ENCODE data around the gene PRM1.

The PRM1 gene

DNA sequence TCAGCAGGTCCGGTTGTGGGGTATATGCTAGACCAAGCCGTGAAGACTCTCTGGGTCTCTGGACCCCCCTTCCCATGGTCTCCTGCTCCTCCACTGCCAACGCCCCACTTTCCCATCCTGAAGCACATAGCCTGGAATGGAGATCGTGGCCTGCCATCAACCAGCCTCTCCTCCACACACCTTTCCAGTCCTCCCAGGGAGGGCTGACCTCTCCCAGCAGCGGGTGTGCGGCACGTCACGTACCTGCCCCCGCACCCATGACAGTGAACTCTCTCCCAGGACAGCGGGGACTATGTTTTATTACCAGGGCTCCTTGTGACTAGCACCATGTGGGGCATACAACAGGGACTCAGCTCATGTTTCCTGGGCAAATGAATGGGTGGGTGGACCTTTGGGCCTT, 9.5 kb downstream of the PRM1 start:
- no peak for TF ChIP-seq CTCF (IDR thresholded peaks at IDR 0.05; ENCODE audit: low read depth, low read length, missing control alignments)
- no peak for DNase-seq (ENCODE audit: low read depth)
- H3K4me3 ChIP-seq (ENCODE audit: low read depth, low read length), result no peak overlapping the region

DNA sequence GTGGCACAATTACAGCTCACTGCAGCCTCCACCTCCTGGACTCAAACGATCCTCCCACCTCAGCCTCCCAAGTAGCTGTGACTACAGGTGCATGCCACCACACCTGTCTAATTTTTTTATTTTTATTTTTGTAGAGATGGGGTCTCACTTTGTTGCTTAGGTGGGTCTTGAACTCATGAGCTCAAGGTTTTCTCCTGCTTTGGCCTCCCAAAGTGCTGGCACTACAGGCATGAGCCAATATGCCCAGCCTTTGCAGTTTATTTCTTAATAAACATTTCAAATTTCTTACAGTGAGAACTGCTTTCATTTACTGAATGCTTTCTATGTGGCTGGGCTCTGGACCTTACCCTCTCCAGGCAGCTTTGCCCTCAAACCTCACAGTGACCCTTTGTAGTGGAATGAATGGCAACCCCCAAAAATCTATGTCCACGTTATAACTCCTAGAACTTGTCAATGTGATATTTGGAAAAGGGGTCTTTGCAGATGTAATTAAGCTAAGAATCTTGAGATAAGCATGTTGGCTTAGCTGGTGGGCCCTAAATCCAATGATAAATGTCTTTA, 10.4 kb downstream of the PRM1 start:
- no peak for TF ChIP-seq CTCF (IDR thresholded peaks at IDR 0.05; ENCODE audit: low read depth, low read length, missing control alignments)
- H3K4me3 ChIP-seq (ENCODE audit: low read depth, low read length), result no peak overlapping the region
- no peak for DNase-seq (ENCODE audit: low read depth)

DNA sequence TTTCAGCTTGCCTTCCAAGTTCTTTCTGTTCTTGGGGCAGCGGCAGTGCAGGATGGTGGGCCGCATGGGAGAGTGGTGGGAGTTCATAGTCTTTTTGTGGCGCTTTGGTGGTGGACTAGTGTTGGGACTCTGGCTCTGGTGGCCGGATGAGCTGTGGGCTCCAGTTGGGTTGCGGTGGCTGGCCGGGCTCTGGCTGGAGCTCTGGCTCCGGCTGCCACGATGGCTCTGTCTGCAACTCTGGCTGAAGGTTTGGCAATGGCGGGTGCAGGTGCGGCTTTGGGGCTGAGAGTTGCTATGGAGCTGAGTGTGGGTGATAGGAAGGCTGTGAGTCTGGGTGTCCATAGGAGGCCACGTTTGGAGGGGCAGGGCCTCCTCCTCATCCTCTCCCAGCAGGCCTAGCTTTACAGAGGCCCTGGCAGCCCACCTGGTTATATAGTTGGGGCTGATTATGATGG, 12.2 kb downstream of the PRM1 start, which contains the start of gene TNP2:
TNP2 (minus strand) TSS at position 405 of the 455 bp plus-strand sequence; CDS start at position 342, 63 bp downstream.
- H3K4me3 ChIP-seq (ENCODE audit: low read depth, low read length), result no peak within 1 kb of the TSS
- DNase-seq (ENCODE audit: low read depth), result no peak
- TF ChIP-seq CTCF (IDR thresholded peaks at IDR 0.05; ENCODE audit: low read depth, low read length, missing control alignments), result no peak

GRCh38 chr16:11265124-11265523, 16.0 kb downstream of the PRM1 start:
- H3K4me3 ChIP-seq (ENCODE audit: low read depth, low read length), result no peak overlapping the region
- no peak for DNase-seq (ENCODE audit: low read depth)
- TF ChIP-seq CTCF (IDR thresholded peaks at IDR 0.05; ENCODE audit: low read depth, low read length, missing control alignments), result no peak

DNA sequence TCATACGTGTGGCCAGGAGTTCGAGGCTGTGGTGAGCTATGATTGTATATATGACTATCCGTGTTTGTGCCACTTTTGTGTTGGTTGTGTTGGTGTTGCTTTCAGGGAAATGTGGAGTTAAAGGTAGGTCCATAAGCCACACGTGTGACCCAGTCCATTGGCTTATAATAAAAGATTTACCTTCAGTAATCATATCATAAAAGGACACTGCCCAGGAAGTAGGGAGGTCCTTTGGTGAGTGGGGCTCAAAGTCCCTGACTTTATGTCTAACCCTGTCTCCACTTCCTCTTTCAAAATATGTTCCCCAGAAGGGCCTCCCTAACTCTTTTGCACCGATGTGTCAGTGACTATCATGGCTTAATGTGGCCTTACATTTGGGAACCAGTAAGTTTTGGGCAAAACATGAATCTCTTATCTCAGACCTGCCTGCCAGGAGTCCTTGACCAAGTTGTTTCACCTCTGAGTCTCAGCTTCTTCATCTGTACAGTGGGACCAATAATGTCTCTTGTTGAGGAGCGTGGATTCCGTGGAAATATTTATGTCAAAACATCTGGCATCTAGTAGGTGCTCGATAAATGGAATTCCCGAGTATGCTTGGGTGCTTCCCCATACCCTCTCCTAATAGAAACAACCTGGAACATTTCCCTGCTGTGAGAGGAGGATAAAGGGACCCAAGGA, 16.8 kb downstream of the PRM1 start:
- TF ChIP-seq CTCF (IDR thresholded peaks at IDR 0.05; ENCODE audit: low read depth, low read length, missing control alignments), result no peak
- H3K4me3 ChIP-seq (ENCODE audit: low read depth, low read length), result no peak overlapping the region
- DNase-seq (ENCODE audit: low read depth), result no peak

- TF ChIP-seq CTCF (IDR thresholded peaks at IDR 0.05; ENCODE audit: low read depth, low read length, missing control alignments), result no peak
- DNase-seq (ENCODE audit: low read depth), result no peak
- no peak overlapping the region for H3K4me3 ChIP-seq (ENCODE audit: low read depth, low read length)
Observed at GRCh38 chr16:11263737-11264136, 17.4 kb downstream of the PRM1 start.

GRCh38 chr16:11262915-11263314, 18.2 kb downstream of the PRM1 start:
- no peak overlapping the region for H3K4me3 ChIP-seq (ENCODE audit: low read depth, low read length)
- DNase-seq (ENCODE audit: low read depth), result no peak
- TF ChIP-seq CTCF (IDR thresholded peaks at IDR 0.05; ENCODE audit: low read depth, low read length, missing control alignments), result no peak
